ENCODE results near the gene RRM1. TPM values are rescaled to one million over a fixed set of nuclear protein-coding genes. Genes with fewer than 3 reads are reported as not detected.
A peak's percentile ranks its signal among the peaks of the same experiment; 100 is the strongest.

RRM1 gene
- total RNA-seq (2022): 136 and 152 TPM in 2 replicates
- Bru-seq, nascent RNA: percentile 84 among the genes with signal in this experiment
- BruChase-seq, experiment 1, labeled RNA remaining after a 2-hour chase: percentile 84 among the genes with signal in this experiment
- percentile 94 among the genes with signal in this experiment for BruChase-seq, experiment 2, labeled RNA remaining after a 6-hour chase
- long read RNA-seq, transcript RRM1-201 (19 exons, 3,076 nt): major isoform, 237 of 276 reads
- long read RNA-seq, partial matches to known transcripts: 19 of 276 reads
- long read RNA-seq, other reads (novel, unspliced or antisense): 17 of 276 reads

DNA sequence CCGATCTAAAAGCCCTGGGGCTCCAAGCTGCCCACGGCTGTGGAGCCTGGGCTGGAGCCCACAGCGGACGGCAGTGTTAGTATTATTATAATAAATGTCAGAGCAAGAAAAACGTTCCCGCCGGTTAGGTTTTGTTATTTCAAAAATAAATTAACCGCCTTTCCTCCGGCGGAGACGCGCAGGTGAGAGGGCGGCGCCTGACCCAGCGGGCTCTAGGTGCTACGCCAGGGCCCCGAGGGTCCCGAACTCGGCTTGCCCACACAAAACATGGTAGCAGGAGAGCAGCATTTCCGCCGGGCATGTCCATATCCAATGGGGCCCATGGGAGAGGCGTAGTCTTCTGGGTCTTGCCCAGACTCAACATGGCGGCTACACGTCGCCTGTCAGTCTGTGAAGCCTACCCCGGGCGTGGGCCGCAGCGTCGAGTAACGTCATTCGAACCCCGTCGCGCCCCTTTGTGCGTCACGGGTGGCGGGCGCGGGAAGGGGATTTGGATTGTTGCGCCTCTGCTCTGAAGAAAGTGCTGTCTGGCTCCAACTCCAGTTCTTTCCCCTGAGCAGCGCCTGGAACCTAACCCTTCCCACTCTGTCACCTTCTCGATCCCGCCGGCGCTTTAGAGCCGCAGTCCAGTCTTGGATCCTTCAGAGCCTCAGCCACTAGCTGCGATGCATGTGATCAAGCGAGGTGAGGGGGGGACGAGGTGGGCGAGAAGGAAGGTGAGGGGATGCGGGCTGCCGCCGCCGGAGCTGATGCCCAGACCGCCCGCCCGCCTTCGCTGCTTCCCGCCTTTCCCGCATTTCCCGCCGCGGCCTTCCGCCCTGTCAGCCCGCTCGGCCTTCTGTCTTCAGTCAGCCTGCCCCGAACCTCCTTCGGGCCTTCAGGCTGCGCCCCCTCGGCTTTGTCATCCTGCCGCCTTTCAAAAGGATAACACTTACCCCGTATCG, at the start of gene RRM1:
RRM1 (plus strand) TSS at position 452 of the 944 bp plus-strand sequence; CDS start at position 666, 214 bp downstream.
- CTCF ChIA-PET: no interaction called here
- H3K9me3 ChIP-seq: no peaks in the 10 kb centered on the region
- intact Hi-C loops (cut with micrococcal nuclease; ENCODE audit: unreplicated experiment): no loop called here
- Mint-ChIP-seq H3K4me3 (ENCODE audit: unreplicated experiment) (peak within 1 kb of the TSS; percentile 92), H3K9me3 (ENCODE audit: unreplicated experiment) (no peaks in the 10 kb centered on the region), H3K27me3 (ENCODE audit: insufficient read depth, unreplicated experiment) (no peaks in the 10 kb centered on the region), H3K36me3 (ENCODE audit: insufficient read depth, unreplicated experiment) (peaks cover 35% of the 10 kb centered on the region), H3K4me1 (ENCODE audit: low read depth, unreplicated experiment) (peaks cover 7% of the 10 kb centered on the region), H3K27ac (ENCODE audit: unreplicated experiment) (peak within 1 kb of the TSS; percentile 97)
- peaks cover 9% of the 10 kb centered on the region; the same call in 1 of the 2 replicates for H3K4me1 ChIP-seq
- peak; percentile 96 to 98 for DNase-seq
- POLR2A ChIA-PET: interaction anchor here (0.5 to 0.7 kb wide), 2 partner anchors 162 to 274 kb away, joined by 3 read pairs; no protein-coding TSS in a partner anchor
- TF ChIP-seq, protein P1, sequence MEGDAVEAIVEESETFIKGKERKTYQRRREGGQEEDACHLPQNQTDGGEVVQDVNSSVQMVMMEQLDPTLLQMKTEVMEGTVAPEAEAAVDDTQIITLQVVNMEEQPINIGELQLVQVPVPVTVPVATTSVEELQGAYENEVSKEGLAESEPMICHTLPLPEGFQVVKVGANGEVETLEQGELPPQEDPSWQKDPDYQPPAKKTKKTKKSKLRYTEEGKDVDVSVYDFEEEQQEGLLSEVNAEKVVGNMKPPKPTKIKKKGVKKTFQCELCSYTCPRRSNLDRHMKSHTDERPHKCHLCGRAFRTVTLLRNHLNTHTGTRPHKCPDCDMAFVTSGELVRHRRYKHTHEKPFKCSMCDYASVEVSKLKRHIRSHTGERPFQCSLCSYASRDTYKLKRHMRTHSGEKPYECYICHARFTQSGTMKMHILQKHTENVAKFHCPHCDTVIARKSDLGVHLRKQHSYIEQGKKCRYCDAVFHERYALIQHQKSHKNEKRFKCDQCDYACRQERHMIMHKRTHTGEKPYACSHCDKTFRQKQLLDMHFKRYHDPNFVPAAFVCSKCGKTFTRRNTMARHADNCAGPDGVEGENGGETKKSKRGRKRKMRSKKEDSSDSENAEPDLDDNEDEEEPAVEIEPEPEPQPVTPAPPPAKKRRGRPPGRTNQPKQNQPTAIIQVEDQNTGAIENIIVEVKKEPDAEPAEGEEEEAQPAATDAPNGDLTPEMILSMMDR (IDR thresholded peaks at IDR 0.05; ENCODE audit: insufficient read depth in 1 of 2, low read depth in 1 of 2, low read length in 1 of 2, severe bottlenecking in 1 of 2, unreplicated experiment in 1 of 2): no peak
- peak within 1 kb of the TSS; percentile 64 for H3K4me3 ChIP-seq (ENCODE audit: low read depth, low read length)
- H3K36me3 ChIP-seq (ENCODE audit: control insufficient read depth, insufficient read depth, low read length): no peaks in the 10 kb centered on the region; the same call in none of the 2 replicates
- BruUV-seq (replicated peaks): no TSS peak
- H3K27me3 ChIP-seq (replicated peaks; ENCODE audit: control insufficient read depth, insufficient read depth, low read length): no peaks in the 10 kb centered on the region

DNA sequence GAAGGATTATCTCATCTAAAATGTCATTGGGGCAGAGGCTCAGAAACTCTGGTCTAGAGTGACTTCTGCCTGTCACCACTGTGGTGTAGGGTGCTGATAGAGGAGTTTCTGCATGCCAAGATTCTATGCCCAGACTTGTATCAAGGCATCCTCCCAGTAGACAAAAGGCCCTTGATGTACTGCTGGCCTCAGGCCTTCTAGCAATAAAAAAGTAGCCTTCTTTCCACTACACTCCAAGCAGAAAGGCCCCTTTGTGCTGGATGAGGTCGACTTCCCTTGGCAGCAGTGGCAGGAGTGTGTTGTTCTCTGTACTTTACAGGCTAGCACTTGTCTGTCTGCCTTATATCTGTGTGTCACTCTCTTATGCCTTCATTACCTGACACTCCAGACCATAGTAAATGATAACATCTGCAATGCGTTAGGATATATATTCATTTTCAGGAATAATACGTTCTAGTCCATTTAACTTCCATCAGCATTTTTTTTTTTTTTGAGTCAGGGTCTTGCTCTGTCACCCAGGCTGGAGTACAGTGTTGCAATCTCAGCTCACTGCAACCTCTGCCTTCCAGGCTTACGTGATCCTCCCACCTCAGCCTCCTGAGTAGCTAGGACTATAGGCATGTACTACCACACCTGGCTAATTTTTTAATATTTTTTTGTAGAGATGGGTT, 49.5 kb upstream of the RRM1 start:
- CTCF ChIA-PET: interaction anchor here (1.2 kb wide), 1 partner anchor 190 kb away, joined by 5 read pairs; the partner anchor contains the start of gene STIM1
- H3K27ac Mint-ChIP-seq (ENCODE audit: unreplicated experiment): no peak overlapping the region
- intact Hi-C loops (cut with micrococcal nuclease; ENCODE audit: unreplicated experiment): no loop called here

More for the DNA sequence above, 49.5 kb upstream of the RRM1 start:
- no peak overlapping the region for H3K4me3 Mint-ChIP-seq (ENCODE audit: unreplicated experiment)
- TF ChIP-seq, protein P1 (IDR thresholded peaks at IDR 0.05; ENCODE audit: insufficient read depth in 1 of 2, low read depth in 1 of 2, low read length in 1 of 2, severe bottlenecking in 1 of 2, unreplicated experiment in 1 of 2): no peak
- no peak overlapping the region for H3K4me3 ChIP-seq (ENCODE audit: low read depth, low read length)
- no TSS peak for BruUV-seq (replicated peaks)
- DNase-seq: no peak
- no peaks in the 10 kb centered on the region for H3K27me3 ChIP-seq (replicated peaks; ENCODE audit: control insufficient read depth, insufficient read depth, low read length)
- no peaks in the 10 kb centered on the region for H3K27me3 Mint-ChIP-seq (ENCODE audit: insufficient read depth, unreplicated experiment)
- no peaks in the 10 kb centered on the region; the same call in 1 of the 2 replicates for H3K4me1 ChIP-seq
- no peaks in the 10 kb centered on the region for H3K4me1 Mint-ChIP-seq (ENCODE audit: low read depth, unreplicated experiment)
- H3K9me3 Mint-ChIP-seq (ENCODE audit: unreplicated experiment): no peaks in the 10 kb centered on the region
- no peaks in the 10 kb centered on the region for H3K9me3 ChIP-seq
- POLR2A ChIA-PET: no interaction called here
- H3K36me3 Mint-ChIP-seq (ENCODE audit: insufficient read depth, unreplicated experiment): peaks cover 8% of the 10 kb centered on the region
- H3K36me3 ChIP-seq (ENCODE audit: control insufficient read depth, insufficient read depth, low read length): no peaks in the 10 kb centered on the region; the same call in 1 of the 2 replicates
